HepG2 (cell line): ENCODE measurements around the gene ADAMTS17. TPM values are rescaled to one million over a fixed set of nuclear protein-coding genes. Genes with fewer than 3 reads are reported as not detected.
A peak's percentile ranks its signal among the peaks of the same experiment; 100 is the strongest.

ENCODE experiments used
- AHR ChIP-seq: IDR thresholded peaks from 2 replicates; pipeline ENCODE4 v1.6.1; 2018; ENCODE audit warnings: missing genetic modification reagents, missing compliant biosample characterization
- ARID4A ChIP-seq: sonication (generic); formaldehyde crosslinking; IDR thresholded peaks from 2 replicates; pipeline ENCODE4 v1.5.0; 2020; ENCODE audit warnings: mild to moderate bottlenecking, missing genetic modification reagents, borderline replicate concordance
- CC2D1A ChIP-seq: sonication (generic); formaldehyde crosslinking; IDR thresholded peaks from 2 replicates; pipeline ENCODE4 v1.8.1; 2023; ENCODE audit warnings: mild to moderate bottlenecking, missing genetic modification reagents
- CREM ChIP-seq, 2 experiments: sonication (generic) in 1 of 2; formaldehyde crosslinking in 1 of 2; IDR thresholded peaks; 2 replicates each; pipeline versions ENCODE4 v1.4.0 to v1.6.1; 2016 to 2020; ENCODE audit warnings: antibody characterized with exemption in 1 of 2, mild to moderate bottlenecking in 1 of 2, missing genetic modification reagents in 1 of 2
- ESRRA ChIP-seq: sonication (generic); formaldehyde crosslinking; IDR thresholded peaks from 2 replicates; pipeline ENCODE4 v1.5.1; 2020; ENCODE audit warnings: mild to moderate bottlenecking, low read depth, missing genetic modification reagents
- FLYWCH1 ChIP-seq: sonication (generic); formaldehyde crosslinking; IDR thresholded peaks from 2 replicates; pipeline ENCODE4 v1.8.1; 2023; ENCODE audit warnings: mild to moderate bottlenecking, missing genetic modification reagents
- HCFC1 ChIP-seq: fragments of 150-350 bp; IDR thresholded peaks from 2 replicates; pipeline ENCODE4 v1.6.1; 2014; ENCODE audit warnings: low read depth, low read length
- IRF2 ChIP-seq: IDR thresholded peaks from 2 replicates; pipeline ENCODE4 v1.6.1; 2018; ENCODE audit warnings: missing genetic modification reagents, missing compliant biosample characterization
- KDM3A ChIP-seq: IDR thresholded peaks from 2 replicates; pipeline ENCODE4 v1.6.1; 2018; ENCODE audit warnings: low read depth, missing compliant biosample characterization
- MAFF ChIP-seq: IDR thresholded peaks from 2 replicates; pipeline ENCODE4 v1.6.1; 2011; ENCODE audit warnings: low read depth, low read length, improper control_type of control experiment
- MXI1 ChIP-seq: IDR thresholded peaks from 3 replicates; pipeline ENCODE4 v1.6.1; 2012; ENCODE audit warnings: low read depth, low read length, inconsistent platforms, borderline replicate concordance
- NFKB2 ChIP-seq: sonication (generic); formaldehyde crosslinking; IDR thresholded peaks from 2 replicates; pipeline ENCODE4 v1.4.0; 2020; ENCODE audit warnings: missing genetic modification reagents, borderline replicate concordance
- SIN3A ChIP-seq: IDR thresholded peaks from 2 replicates; pipeline ENCODE4 v1.6.1; 2011; ENCODE audit warnings: low read depth, mild to moderate bottlenecking, control low read depth, low read length, borderline replicate concordance
- SP4 ChIP-seq: sonication (generic); formaldehyde crosslinking; IDR thresholded peaks from 2 replicates; pipeline ENCODE4 v1.8.1; 2023; ENCODE audit warnings: mild to moderate bottlenecking, missing genetic modification reagents
- ZFP62 ChIP-seq: sonication (generic); formaldehyde crosslinking; IDR thresholded peaks from 2 replicates; pipeline ENCODE4 v1.4.0; 2020; ENCODE audit warnings: missing genetic modification reagents
- ZKSCAN1 ChIP-seq: fragments of 150-350 bp; IDR thresholded peaks from 2 replicates; pipeline ENCODE4 v1.6.1; 2014; ENCODE audit warnings: low read length
- ZNF441 ChIP-seq: sonication (generic); formaldehyde crosslinking; IDR thresholded peaks from 2 replicates; pipeline ENCODE4 v1.7.0; 2021; ENCODE audit warnings: missing genetic modification reagents, borderline replicate concordance
- ZNF510 ChIP-seq: sonication (generic); formaldehyde crosslinking; IDR thresholded peaks from 2 replicates; pipeline ENCODE4 v1.4.0; 2020; ENCODE audit warnings: low read depth, mild to moderate bottlenecking, missing genetic modification reagents
- ZNF761 ChIP-seq: sonication (generic); formaldehyde crosslinking; conservative IDR thresholded peaks from 2 replicates; pipeline ENCODE4 v1.4.0; 2020; ENCODE audit warnings: mild to moderate bottlenecking, missing genetic modification reagents
- polyA plus RNA-seq, 8 experiments: library from polyadenylated mRNA; depleted of rRNA in 3 of 8; stranded (reverse) in 7 of 8; unstranded in 1 of 8; fragments of >200 nt; fragmentation: Illumina TruSeq in 4 of 8; extraction: Trizol in 4 of 8; gene quantifications; 2 replicates each; pipeline versions ENCODE4 v1.2.1 to v1.2.3, GENCODE V29; 2011 to 2016; ENCODE audit warnings: low read depth in 4 of 8, missing spikeins in 1 of 8, mixed read lengths in 1 of 8; ENCODE audit not compliant: insufficient read depth in 1 of 8
- total RNA-seq, 5 experiments: library from RNA; depleted of rRNA; stranded (reverse); fragments of >200 nt; fragmentation: Illumina TruSeq; extraction: Trizol; gene quantifications; 2 replicates each; pipeline ENCODE4 v1.2.3, GENCODE V29; 2016; ENCODE audit warnings: low read depth in 1 of 5
- TF ChIP-seq, protein P1 (sequence below): sonication (generic); formaldehyde crosslinking; IDR thresholded peaks from 2 replicates; pipeline ENCODE4 v1.5.1; 2020; ENCODE audit warnings: mild to moderate bottlenecking, missing genetic modification reagents, moderate library complexity

ADAMTS17 gene
- total and polyA plus RNA-seq, 2 of the 13 experiments (the other 11 are each of a cell fraction or from before 2014, with no cell fraction given) = 0.02 to 0.04 TPM

GRCh38 chr15:100341750-100342560 is at the start of gene ADAMTS17 (continued):
- TF ChIP-seq ZKSCAN1 = no peak
- TF ChIP-seq CREM (IDR thresholded peaks at IDR 0.05) = 0 out of 2 replicates have a peak, but pooled peaks have one; percentile 27
- TF ChIP-seq CREM (CRISPR knock-in tag; IDR thresholded peaks at IDR 0.05) = no peak
- 0 out of 2 replicates have a peak, but pooled peaks have one; percentile 21 for TF ChIP-seq ZNF441 (CRISPR knock-in tag)
- TF ChIP-seq, protein P1, sequence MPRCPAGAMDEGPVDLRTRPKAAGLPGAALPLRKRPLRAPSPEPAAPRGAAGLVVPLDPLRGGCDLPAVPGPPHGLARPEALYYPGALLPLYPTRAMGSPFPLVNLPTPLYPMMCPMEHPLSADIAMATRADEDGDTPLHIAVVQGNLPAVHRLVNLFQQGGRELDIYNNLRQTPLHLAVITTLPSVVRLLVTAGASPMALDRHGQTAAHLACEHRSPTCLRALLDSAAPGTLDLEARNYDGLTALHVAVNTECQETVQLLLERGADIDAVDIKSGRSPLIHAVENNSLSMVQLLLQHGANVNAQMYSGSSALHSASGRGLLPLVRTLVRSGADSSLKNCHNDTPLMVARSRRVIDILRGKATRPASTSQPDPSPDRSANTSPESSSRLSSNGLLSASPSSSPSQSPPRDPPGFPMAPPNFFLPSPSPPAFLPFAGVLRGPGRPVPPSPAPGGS (CRISPR knock-in tag) = peak; percentile 70; the same call in 1 of the 2 replicates
- TF ChIP-seq MXI1 = peak; percentile 49; the same call in 1 of the 3 replicates
- TF ChIP-seq CC2D1A (CRISPR knock-in tag) = 0 out of 2 replicates have a peak, but pooled peaks have one; percentile 71
- TF ChIP-seq ZNF510 = no peak
- TF ChIP-seq ZNF761 (CRISPR knock-in tag) = no peak
- no peak for TF ChIP-seq ZFP62 (CRISPR knock-in tag)
- TF ChIP-seq SP4 (CRISPR knock-in tag) = peak; percentile 74; the same call in 1 of the 2 replicates
- no peak for TF ChIP-seq FLYWCH1 (CRISPR knock-in tag)
- peak; percentile 60; the same call in 1 of the 2 replicates for TF ChIP-seq ARID4A
- peak; percentile 22; the same call in 1 of the 2 replicates for TF ChIP-seq NFKB2 (CRISPR knock-in tag)
- peak; percentile 37; the same call in 1 of the 2 replicates for TF ChIP-seq AHR (CRISPR knock-in tag)
- no peak for TF ChIP-seq HCFC1
- no peak for TF ChIP-seq KDM3A (CRISPR knock-in tag)
- TF ChIP-seq MAFF = 0 out of 2 replicates have a peak, but pooled peaks have one; percentile 8
- 0 out of 2 replicates have a peak, but pooled peaks have one; percentile 39 for TF ChIP-seq SIN3A
- 0 out of 2 replicates have a peak, but pooled peaks have one; percentile 24 for TF ChIP-seq IRF2 (CRISPR knock-in tag)
- no peak for TF ChIP-seq ESRRA (CRISPR knock-in tag)
